ENCODE results near the gene IFNA5.

IFNA5 gene

GRCh38 chr9:21305213-21305612 is at the start of gene IFNA5:
Gene IFNA5, minus strand, starts transcription at chr9:21305313. Its CDS starts 57 bp downstream, at chr9:21305256.
- no peak for DNase-seq

GRCh38 chr9:21350787-21351186 is 45.7 kb upstream of the IFNA5 start, which contains the start of gene IFNA6:
Gene IFNA6, minus strand, starts transcription at chr9:21350887. Its CDS starts 0 bp downstream, at chr9:21350887.
- no peak for DNase-seq

GRCh38 chr9:21348430-21348970 is 43.4 kb upstream of the IFNA5 start:
- no peak for DNase-seq

DNA sequence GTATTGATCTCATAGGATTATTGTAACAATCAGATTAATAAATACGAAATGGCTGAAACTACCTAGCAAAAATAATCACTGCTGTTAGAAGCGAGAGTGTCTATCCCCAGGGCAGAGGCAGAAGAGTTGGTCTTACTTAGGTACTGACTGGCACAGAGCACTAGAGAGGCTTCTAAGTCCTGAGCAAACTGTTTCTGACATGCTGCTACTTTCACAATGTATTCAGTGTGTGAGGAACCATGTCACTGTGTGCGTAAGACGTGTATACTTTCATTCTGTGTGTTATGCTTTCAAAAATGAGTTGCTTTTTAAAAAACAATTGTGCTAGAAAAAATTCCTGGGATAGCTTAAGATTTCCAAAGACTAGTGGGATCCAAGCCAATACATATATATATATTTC is 35.6 kb upstream of the IFNA5 start:
- no peak for DNase-seq

- no peak for DNase-seq
Measured at GRCh38 chr9:21336457-21336856, 31.3 kb upstream of the IFNA5 start.

GRCh38 chr9:21334701-21335632 is 29.9 kb upstream of the IFNA5 start, which contains the start of gene KLHL9:
Gene KLHL9, minus strand, starts transcription at chr9:21335404. Its CDS starts 545 bp downstream, at chr9:21334859.
- DNase-seq = peak; percentile 56

DNA sequence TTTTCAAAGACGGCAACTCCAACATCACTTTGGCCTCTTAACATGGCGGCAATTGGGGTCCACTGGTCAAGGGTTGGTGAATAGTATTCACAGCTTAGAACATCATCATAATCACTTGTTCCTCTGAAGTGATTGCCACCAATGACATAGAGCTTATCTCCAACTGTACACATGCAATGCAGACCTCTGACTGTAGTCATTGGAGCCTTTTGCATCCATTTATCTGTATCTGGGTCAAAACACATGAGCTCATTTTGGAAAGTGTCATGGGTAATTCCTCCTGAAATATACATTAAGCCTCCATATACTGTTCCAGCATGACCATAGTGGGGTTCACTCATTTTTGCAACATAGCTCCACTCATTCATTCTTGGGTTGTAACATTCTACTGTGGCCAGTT is 28.1 kb upstream of the IFNA5 start:
- DNase-seq = no peak

GRCh38 chr9:21331676-21332402 is 26.7 kb upstream of the IFNA5 start:
- DNase-seq = no peak

GRCh38 chr9:21326526-21327139 is 21.5 kb upstream of the IFNA5 start:
- no peak for DNase-seq

DNA sequence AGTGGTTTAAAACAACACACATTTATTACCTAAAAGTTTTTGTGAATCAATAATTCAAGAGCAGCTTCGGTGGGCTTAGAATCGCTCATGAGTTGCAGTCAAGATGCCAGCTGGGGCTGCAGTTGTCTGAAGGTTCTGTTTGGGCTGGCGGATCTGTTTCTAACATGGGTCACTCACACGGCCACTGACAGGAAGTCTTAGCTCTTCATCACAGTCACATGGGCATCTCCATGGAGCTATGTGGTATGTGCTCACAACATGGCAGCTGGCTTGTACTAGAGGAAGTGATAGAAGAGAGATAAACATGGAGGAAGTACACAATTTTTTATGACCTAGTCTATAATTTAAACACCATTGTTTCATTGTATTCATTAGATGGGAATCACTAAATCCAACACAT is 18.9 kb upstream of the IFNA5 start:
- no peak for DNase-seq

- no peak for DNase-seq
Measured at GRCh38 chr9:21322911-21323461, 17.9 kb upstream of the IFNA5 start.

- DNase-seq = no peak
Measured at GRCh38 chr9:21320465-21320864, 15.4 kb upstream of the IFNA5 start.

DNA sequence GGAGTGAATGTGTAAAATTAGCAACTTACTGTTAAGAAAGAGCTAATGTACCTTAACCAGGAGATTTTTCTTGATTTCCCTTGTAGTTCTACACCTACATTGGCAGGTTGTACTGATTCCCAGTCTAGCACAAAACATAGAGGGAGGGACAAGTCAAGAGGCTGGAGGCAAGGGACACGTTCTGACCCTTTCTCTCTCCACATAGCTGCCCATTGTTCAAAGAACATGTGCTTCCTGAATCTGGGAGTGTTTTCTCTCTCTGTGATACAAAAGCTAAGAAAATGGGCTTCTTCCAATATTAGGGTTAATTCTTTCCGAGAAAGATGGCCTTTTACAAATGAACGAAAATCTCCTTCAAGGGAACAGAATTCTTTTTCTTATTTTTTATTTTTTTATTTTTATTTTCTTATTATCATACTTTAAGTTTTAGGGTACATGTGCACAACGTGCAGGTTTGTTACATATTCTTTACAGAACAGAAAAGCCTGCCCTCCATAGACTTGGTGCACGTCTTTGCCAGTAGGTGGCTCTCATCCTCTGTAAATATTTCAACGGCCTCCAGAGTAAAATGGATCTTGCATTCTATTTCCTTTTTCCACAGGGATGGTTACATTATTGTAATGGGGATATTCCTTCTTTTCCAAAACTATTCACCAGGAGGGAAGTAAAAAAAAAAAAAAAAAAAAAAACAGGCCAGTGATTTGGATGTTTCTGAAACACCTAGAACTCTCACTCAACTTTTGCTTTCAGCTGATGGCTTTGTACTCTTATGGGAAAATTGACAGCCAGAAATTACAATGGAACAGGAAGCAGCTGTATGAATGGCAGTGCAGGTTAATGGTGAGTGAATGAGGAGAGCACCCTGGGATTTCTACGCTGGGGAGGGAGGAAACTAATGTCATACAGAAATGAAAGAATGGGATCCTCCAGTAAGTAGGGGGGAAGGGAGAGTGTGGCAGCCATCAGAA is 13.1 kb upstream of the IFNA5 start:
- DNase-seq = no peak

DNA sequence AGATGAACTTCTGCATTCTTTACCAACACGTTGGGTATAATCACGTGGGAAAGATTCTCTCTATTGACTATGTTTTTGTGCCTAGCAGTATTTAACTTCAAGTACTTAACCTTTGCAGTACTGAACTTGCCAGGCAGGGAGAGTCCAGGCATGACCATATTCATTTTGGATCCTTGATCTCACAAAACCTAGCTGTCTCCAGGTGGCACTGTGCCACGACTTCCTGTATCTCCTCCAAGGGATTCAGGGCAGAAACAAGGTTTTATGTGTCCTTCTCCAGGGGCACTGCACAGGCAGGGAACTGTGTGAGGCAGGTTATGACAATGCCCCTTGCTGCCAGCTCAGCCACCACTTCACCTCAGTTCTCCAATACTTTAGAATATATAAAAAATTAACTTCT is 11.7 kb upstream of the IFNA5 start:
- no peak for DNase-seq

- no peak for DNase-seq
Measured at GRCh38 chr9:21316032-21316842, 11.1 kb upstream of the IFNA5 start.

DNA sequence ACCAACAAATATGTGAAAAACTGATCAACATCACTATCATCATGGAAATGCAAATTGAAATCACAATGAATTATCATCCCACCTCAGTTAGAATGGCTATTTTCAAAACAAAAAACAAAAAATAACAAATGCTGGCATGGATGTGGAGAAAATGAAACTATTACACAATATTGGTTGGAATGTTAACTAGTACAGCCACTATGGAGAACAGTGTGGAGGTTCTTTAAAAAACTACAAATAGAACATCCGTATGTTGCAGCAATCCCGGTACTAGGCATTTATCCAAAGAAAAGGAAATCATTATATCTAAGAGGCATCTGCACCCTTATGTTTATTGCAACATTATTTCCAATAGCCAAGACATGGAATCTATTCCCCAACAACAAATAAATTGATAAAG is 9.0 kb upstream of the IFNA5 start:
- DNase-seq = no peak

- DNase-seq = no peak
Measured at GRCh38 chr9:21311889-21312288, 6.8 kb upstream of the IFNA5 start.

GRCh38 chr9:21295992-21296391 is 9.1 kb downstream of the IFNA5 start:
- DNase-seq = no peak

- DNase-seq = no peak
Measured at GRCh38 chr9:21294904-21295538, 10.1 kb downstream of the IFNA5 start.

- peak; percentile 10 for DNase-seq
Measured at GRCh38 chr9:21294364-21294774, 10.7 kb downstream of the IFNA5 start.
